K562 (cell line): ENCODE results near the gene SPAG16. TPM values are rescaled to one million over a fixed set of nuclear protein-coding genes. Genes with fewer than 3 reads are reported as not detected.

Experiments used
- ATAC-seq: fragments of 200-7000 bp; cut with Tn5 transposase; 3 replicates; pipeline ENCODE4 v1.9.1; 2020; ENCODE audit warnings: moderate library complexity
- BruUV-seq: library from RNA; stranded (reverse); fragments of 400-500 nt; replicated peaks from 2 replicates; lab custom pipeline; 2021; lab: Mats Ljungman, UMichigan
- CTCF ChIA-PET: fragments of 300-600 bp; formaldehyde crosslinking; extraction: SDS; loops from one replicate; lab custom pipeline; 2021; ENCODE audit warnings: low intra/inter-chr PET ratio; lab: Yijun Ruan, JAX
- POLR2A ChIA-PET: fragments of 300-600, 350-650 bp; sonication (Branson Sonifier 250); formaldehyde crosslinking; extraction: SDS; loops from one replicate; lab custom pipeline; 2021; ENCODE audit warnings: antibody characterized with exemption, inconsistent platforms; lab: Yijun Ruan, JAX
- DNase-seq, 4 experiments: peaks; one replicate each; pipeline versions ENCODE4 v3.0.0 to v3.0.0-alpha.2; 2011 to 2018; ENCODE audit warnings: low spot score in 3 of 4, mixed read lengths in 3 of 4; ENCODE audit errors: extremely low read depth in 1 of 4
- FAIRE-seq: peaks from 2 replicates; lab custom pipeline; 2011; peaks lifted over from hg19 to GRCh38; lab: Jason Lieb, UNC
- H2AFZ ChIP-seq: 2 replicates; pipeline ENCODE4 v1.6.0; 2011; ENCODE audit warnings: low read depth, low read length, control low read depth, inconsistent platforms
- H3K27ac ChIP-seq: fragments of 200-600 bp; 3 replicates; pipeline ENCODE4 v1.8.0; 2011; ENCODE audit warnings: low read depth, mild to moderate bottlenecking, control low read depth, inconsistent platforms, low read length, moderate library complexity, mixed read lengths; ENCODE audit errors: extremely low read depth
- H3K27me3 ChIP-seq, 2 experiments: fragments of 300-600 bp in 1 of 2; 2 replicates in 1 of 2; 3 replicates in 1 of 2; pipeline versions ENCODE4 v1.6.0 to v1.8.0; 2011; ENCODE audit warnings: inconsistent platforms in 2 of 2, low read length in 2 of 2, mild to moderate bottlenecking in 1 of 2, mixed read lengths in 1 of 2, moderate library complexity in 1 of 2; ENCODE audit not compliant: control insufficient read depth in 2 of 2, insufficient read depth in 2 of 2
- H3K36me3 ChIP-seq: fragments of 300-600 bp; 3 replicates; pipeline ENCODE4 v1.8.0; 2011; ENCODE audit warnings: mild to moderate bottlenecking, low read length, inconsistent platforms; ENCODE audit not compliant: control insufficient read depth, insufficient read depth
- H3K4me1 ChIP-seq, 2 experiments: fragments of 200-600 bp in 1 of 2; replicated peaks in 1 of 2; 2 replicates in 1 of 2; 3 replicates in 1 of 2; pipeline versions ENCODE4 v1.5.1 to v1.8.0; 2011; ENCODE audit warnings: inconsistent platforms in 2 of 2, low read length in 2 of 2, mild to moderate bottlenecking in 1 of 2, mixed read lengths in 1 of 2, moderate library complexity in 1 of 2; ENCODE audit not compliant: control insufficient read depth in 2 of 2, insufficient read depth in 2 of 2
- H3K4me2 ChIP-seq: 2 replicates; pipeline ENCODE4 v1.6.1; 2011; ENCODE audit warnings: low read length, control low read depth, inconsistent platforms, mixed read lengths; ENCODE audit not compliant: insufficient read depth
- H3K4me3 ChIP-seq: fragments of 200-600 bp; sonication (generic), shearing (Covaris generic); 2 replicates; pipeline ENCODE4 v1.5.1; 2016; ENCODE audit warnings: control low read depth, inconsistent platforms
- H3K79me2 ChIP-seq: fragments of 200-600 bp; 3 replicates; pipeline ENCODE4 v1.8.0; 2011; ENCODE audit warnings: low read length, inconsistent platforms; ENCODE audit not compliant: control insufficient read depth, insufficient read depth
- H3K9ac ChIP-seq, 2 experiments: 2 replicates each; pipeline versions ENCODE4 v1.6.0 to v1.6.1; 2011; ENCODE audit warnings: low read depth in 2 of 2, low read length in 2 of 2, control low read depth in 1 of 2, inconsistent platforms in 1 of 2, mild to moderate bottlenecking in 1 of 2, mixed read lengths in 1 of 2; ENCODE audit not compliant: insufficient read depth in 1 of 2
- H3K9me1 ChIP-seq: one replicate; pipeline ENCODE4 v1.6.0; 2011; ENCODE audit warnings: inconsistent platforms, mild to moderate bottlenecking, low read length, moderate library complexity; ENCODE audit not compliant: control insufficient read depth, insufficient read depth
- H3K9me3 ChIP-seq: replicated peaks from 2 replicates; pipeline ENCODE4 v1.5.1; 2011; ENCODE audit warnings: low read depth, low read length, inconsistent platforms; ENCODE audit not compliant: control insufficient read depth, insufficient read depth
- H4K20me1 ChIP-seq: replicated peaks from 2 replicates; pipeline ENCODE4 v1.6.1; 2011; ENCODE audit warnings: low read length, inconsistent platforms, mixed read lengths; ENCODE audit not compliant: control insufficient read depth, insufficient read depth
- BACH1 ChIP-seq: fragments of 200-800 bp; sonication (Bioruptor generic); IDR thresholded peaks from 2 replicates; pipeline ENCODE4 v1.6.1; 2016; ENCODE audit warnings: missing genetic modification characterization, missing compliant biosample characterization
- CBX3 ChIP-seq, 2 experiments: IDR thresholded peaks; 1 replicate in 1 of 2; 2 replicates in 1 of 2; pipeline ENCODE4 v1.6.1; 2012; ENCODE audit warnings: inconsistent platforms in 2 of 2, low read length in 2 of 2, borderline replicate concordance in 1 of 2, control low read depth in 1 of 2
- CTCF ChIP-seq, 3 experiments: IDR thresholded peaks in 2 of 3; conservative IDR thresholded peaks in 1 of 3; 2 replicates each; pipeline ENCODE4 v1.5.1; 2011 to 2012; ENCODE audit warnings: low read length in 3 of 3, mild to moderate bottlenecking in 3 of 3, control low read depth in 2 of 3, improper control_type of control experiment in 1 of 3, inconsistent platforms in 1 of 3, low read depth in 1 of 3, mixed read lengths in 1 of 3, moderate library complexity in 1 of 3; ENCODE audit not compliant: insufficient read depth in 2 of 3
- ETV6 ChIP-seq, 3 experiments: fragments of 150-350 bp in 1 of 3; sonication (generic) in 1 of 3; formaldehyde crosslinking in 1 of 3; IDR thresholded peaks; 2 replicates each; pipeline versions ENCODE4 v1.6.1 to v1.8.0; 2014 to 2022; ENCODE audit warnings: borderline replicate concordance in 2 of 3, low read depth in 2 of 3, antibody characterized with exemption in 1 of 3, low read length in 1 of 3, mild to moderate bottlenecking in 1 of 3, missing genetic modification reagents in 1 of 3
- IRF9 ChIP-seq: fragments of 450-650 bp; IDR thresholded peaks from 2 replicates; pipeline ENCODE4 v1.6.1; 2016; ENCODE audit warnings: missing biosample characterization, missing genetic modification characterization
- KAT2B ChIP-seq: IDR thresholded peaks from one replicate; pipeline ENCODE4 v1.6.1; 2012; ENCODE audit warnings: low read depth, mild to moderate bottlenecking, control low read depth, inconsistent platforms, low read length, moderate library complexity
- KDM1A ChIP-seq, 2 experiments: fragments of 450-650 bp; IDR thresholded peaks; 2 replicates each; pipeline ENCODE4 v1.6.1; 2016; ENCODE audit warnings: mild to moderate bottlenecking in 2 of 2
- MCM3 ChIP-seq: fragments of 450-650 bp; IDR thresholded peaks from 2 replicates; pipeline ENCODE4 v1.6.1; 2016
- MXI1 ChIP-seq: IDR thresholded peaks from 2 replicates; pipeline ENCODE4 v1.6.1; 2011; ENCODE audit warnings: low read depth, mild to moderate bottlenecking, improper control_type of control experiment, low read length
- SIN3A ChIP-seq, 2 experiments: fragments of 150-350 bp in 1 of 2; IDR thresholded peaks; 2 replicates each; pipeline ENCODE4 v1.6.1; 2011 to 2016; ENCODE audit warnings: borderline replicate concordance in 2 of 2, low read depth in 2 of 2, low read length in 2 of 2, mild to moderate bottlenecking in 2 of 2, moderate library complexity in 2 of 2; ENCODE audit not compliant: control insufficient read depth in 1 of 2
- U2AF1 ChIP-seq: fragments of 200-400 bp; formaldehyde crosslinking; optimal IDR thresholded peaks from 2 replicates; pipeline ENCODE3; 2017; ENCODE audit warnings: mild to moderate bottlenecking, low read depth, low read length, moderate library complexity
- WGBS: fragments of 100-300 bp; shearing (Covaris generic); methylation state at CpG from one replicate; pipeline ENCODE4 v1.1.6; 2016; ENCODE audit warnings: low coverage, mixed read lengths; ENCODE audit not compliant: insufficient coverage; ENCODE audit errors: missing lambda C conversion rate; 5-methylcytosine and 5-hydroxymethylcytosine counted together
- in situ Hi-C: fragments of 300-500 bp; cut with MboI; formaldehyde crosslinking; loops from 4 replicates; pipeline ENCODE4 v1.15.0; 2018; ENCODE audit warnings: inconsistent platforms, mixed read lengths
- intact Hi-C: fragments of 100-400 bp; cut with micrococcal nuclease; formaldehyde crosslinking; loops from 2 replicates; pipeline ENCODE4 v1.14.2; 2022
- polyA plus RNA-seq, 8 experiments: library from polyadenylated mRNA; depleted of rRNA in 4 of 8; stranded (reverse) in 5 of 8; unstranded in 3 of 8; fragments of >200 nt; fragmentation: Nextera tagmentation in 2 of 8; fragmentation: Illumina TruSeq in 1 of 8; extraction: Ambion mirVana in 2 of 8; extraction: Trizol in 1 of 8; gene quantifications; 2 replicates each; pipeline versions ENCODE4 v1.2.1 to v1.2.3, GENCODE V29; 2011 to 2014; ENCODE audit warnings: inconsistent platforms in 1 of 8, missing spikeins in 1 of 8
- total RNA-seq, 7 experiments: library from RNA; depleted of rRNA in 6 of 7; stranded (reverse); fragments of >200 nt in 6 of 7; fragmentation: Illumina TruSeq in 2 of 7; extraction: Trizol in 2 of 7; gene quantifications; 2 replicates each; pipeline versions ENCODE4 v1.2.1 to v1.2.3, GENCODE V29; 2011 to 2021; ENCODE audit warnings: low replicate concordance in 1 of 7
- TF ChIP-seq, protein P1 (sequence below): IDR thresholded peaks from 2 replicates; pipeline ENCODE4 v1.6.1; 2012; ENCODE audit warnings: low read depth, low read length, improper control_type of control experiment, borderline replicate concordance

The SPAG16 gene
- total and polyA plus RNA-seq, 9 of the 15 experiments (the other 6 are each of a cell fraction or from before 2014, with no cell fraction given) = 0.98 to 5.9 (median 3.5) TPM

DNA sequence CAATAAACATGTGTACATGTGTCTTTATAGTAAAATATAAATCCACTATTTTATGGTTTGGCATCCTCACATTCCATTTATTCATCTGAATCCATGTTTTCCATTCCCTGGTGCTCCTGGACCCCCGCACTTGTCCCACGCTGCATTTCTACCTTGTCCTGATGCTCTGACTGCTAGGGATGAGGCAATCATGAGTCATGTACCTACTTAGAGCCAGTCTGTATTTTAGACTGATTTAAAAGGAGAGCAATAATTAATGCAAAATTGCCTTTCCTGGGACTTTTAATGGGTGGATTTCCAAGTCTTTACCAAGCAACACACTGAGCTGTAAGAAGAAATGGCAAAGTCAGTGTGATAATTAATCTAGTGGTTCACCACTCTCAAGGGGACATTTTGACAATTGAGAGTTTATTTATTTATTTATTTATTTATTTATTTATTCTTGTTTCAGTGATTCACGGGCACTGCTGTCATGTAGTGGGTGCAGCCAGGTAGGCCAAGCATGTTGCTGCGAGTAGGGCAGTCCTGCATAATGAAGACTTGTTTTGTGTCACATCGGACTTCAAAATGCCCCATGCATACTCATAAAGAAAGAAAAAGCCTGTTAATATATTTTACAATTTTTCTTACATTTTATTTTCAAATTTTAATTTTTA is 707.3 kb downstream of the SPAG16 start:
- H3K27me3 ChIP-seq = no peaks in the 10 kb centered on the region
- no peak overlapping the region for H3K27ac ChIP-seq
- BruUV-seq = no TSS peak
- H4K20me1 ChIP-seq = no peaks in the 10 kb centered on the region
- no peak for FAIRE-seq
- H3K36me3 ChIP-seq = no peaks in the 10 kb centered on the region
- no peak overlapping the region for H3K4me2 ChIP-seq
- H3K9me3 ChIP-seq = no peaks in the 10 kb centered on the region
- ATAC-seq = no peak
- H2AFZ ChIP-seq = no peak overlapping the region
- no peak overlapping the region for H3K9ac ChIP-seq
- in situ Hi-C loops = no loop called here
- intact Hi-C loops = no loop called here
- TF ChIP-seq MCM3 (no peak), ETV6 (IDR thresholded peaks at IDR 0.05; ENCODE audit: borderline replicate concordance in 1 of 2, low read depth in 2 of 2, low read length in 1 of 2) (no peak), ETV6 (CRISPR knock-in tag; IDR thresholded peaks at IDR 0.05; ENCODE audit: borderline replicate concordance) (no peak), KAT2B (no peak), KDM1A (IDR thresholded peaks at IDR 0.05) (no peak), CBX3 (IDR thresholded peaks at IDR 0.05; ENCODE audit: borderline replicate concordance in 1 of 2, low read length in 2 of 2) (no peak), U2AF1 (no peak), MXI1 (no peak), IRF9 (tag) (no peak), SIN3A (IDR thresholded peaks at IDR 0.05; ENCODE audit: borderline replicate concordance in 2 of 2, control insufficient read depth in 1 of 2, low read depth in 2 of 2, low read length in 2 of 2) (no peak), BACH1 (tag) (no peak), CTCF (IDR thresholded peaks at IDR 0.05 in 2 of 3, conservative IDR thresholded peaks at IDR 0.05 in 1 of 3; ENCODE audit: insufficient read depth in 2 of 3, low read depth in 1 of 3, low read length in 3 of 3) (no peak)
- TF ChIP-seq, protein P1, sequence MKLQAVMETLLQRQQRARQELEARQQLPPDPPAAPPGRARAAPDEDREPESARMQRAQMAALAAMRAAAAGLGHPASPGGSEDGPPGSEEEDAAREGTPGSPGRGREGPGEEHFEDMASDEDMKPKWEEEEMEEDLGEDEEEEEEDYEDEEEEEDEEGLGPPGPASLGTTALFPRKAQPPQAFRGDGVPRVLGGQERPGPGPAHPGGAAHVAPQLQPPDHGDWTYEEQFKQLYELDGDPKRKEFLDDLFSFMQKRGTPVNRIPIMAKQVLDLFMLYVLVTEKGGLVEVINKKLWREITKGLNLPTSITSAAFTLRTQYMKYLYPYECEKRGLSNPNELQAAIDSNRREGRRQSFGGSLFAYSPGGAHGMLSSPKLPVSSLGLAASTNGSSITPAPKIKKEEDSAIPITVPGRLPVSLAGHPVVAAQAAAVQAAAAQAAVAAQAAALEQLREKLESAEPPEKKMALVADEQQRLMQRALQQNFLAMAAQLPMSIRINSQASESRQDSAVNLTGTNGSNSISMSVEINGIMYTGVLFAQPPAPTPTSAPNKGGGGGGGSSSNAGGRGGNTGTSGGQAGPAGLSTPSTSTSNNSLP = no peak
- no peaks in the 10 kb centered on the region for H3K9me1 ChIP-seq
- no peaks in the 10 kb centered on the region for H3K79me2 ChIP-seq
- POLR2A ChIA-PET = no interaction called here
- no peak overlapping the region for H3K4me3 ChIP-seq
- H3K4me1 ChIP-seq = no peaks in the 10 kb centered on the region
- 3% methylated on average over 5 of the region's 5 CpGs for WGBS
- CTCF ChIA-PET = no interaction called here
- DNase-seq = no peak
